C4-2B (cell line): ENCODE measurements around the gene GCH1.
"Not testable (repeated sequence)": the region's sequence is repeated elsewhere in the genome, so short reads cannot be mapped to it uniquely, and the experiment has no call there.

Experiments used
- H3K27ac ChIP-seq: fragments of 450-650 bp; 2 replicates; pipeline ENCODE4 v1.5.1; 2017
- CTCF ChIP-seq: fragments of 450-650 bp; conservative IDR thresholded peaks from 2 replicates; pipeline ENCODE4 v1.5.1; 2017; ENCODE audit warnings: mild to moderate bottlenecking
- ZFX ChIP-seq: fragments of 450-650 bp; IDR thresholded peaks from 2 replicates; pipeline ENCODE4 v1.6.1; 2017

Gene GCH1

GRCh38 chr14:54881235-54881760 lies 21.3 kb downstream of the GCH1 start:
- no peak for TF ChIP-seq CTCF
- TF ChIP-seq ZFX = no peak
- H3K27ac ChIP-seq = no peak overlapping the region

GRCh38 chr14:54877703-54878021 lies 25.0 kb downstream of the GCH1 start:
- no peak overlapping the region for H3K27ac ChIP-seq
- TF ChIP-seq ZFX = no peak
- TF ChIP-seq CTCF = no peak

GRCh38 chr14:54877015-54877702 lies 25.5 kb downstream of the GCH1 start:
- no peak for TF ChIP-seq CTCF
- TF ChIP-seq ZFX = no peak
- no peak overlapping the region for H3K27ac ChIP-seq

GRCh38 chr14:54875648-54876047 lies 27.0 kb downstream of the GCH1 start:
- H3K27ac ChIP-seq = not testable (repeated sequence)

GRCh38 chr14:54870154-54871090 lies 32.2 kb downstream of the GCH1 start:
- not testable (repeated sequence) for H3K27ac ChIP-seq

- no peak for TF ChIP-seq ZFX
- TF ChIP-seq CTCF = no peak
- H3K27ac ChIP-seq = no peak overlapping the region
Measured at GRCh38 chr14:54867011-54867410, 35.6 kb downstream of the GCH1 start.

GRCh38 chr14:54866588-54866987 lies 36.0 kb downstream of the GCH1 start:
- TF ChIP-seq ZFX (no peak), CTCF (no peak)
- no peak overlapping the region for H3K27ac ChIP-seq

- no peak for TF ChIP-seq CTCF
- TF ChIP-seq ZFX = no peak
- no peak overlapping the region for H3K27ac ChIP-seq
Measured at GRCh38 chr14:54864526-54864925, 38.1 kb downstream of the GCH1 start.
